ENCODE measurements around the gene TUBB3.
"Not testable (repeated sequence)": the region's sequence is repeated elsewhere in the genome, so short reads cannot be mapped to it uniquely, and the experiment has no call there.

TUBB3 gene

DNA sequence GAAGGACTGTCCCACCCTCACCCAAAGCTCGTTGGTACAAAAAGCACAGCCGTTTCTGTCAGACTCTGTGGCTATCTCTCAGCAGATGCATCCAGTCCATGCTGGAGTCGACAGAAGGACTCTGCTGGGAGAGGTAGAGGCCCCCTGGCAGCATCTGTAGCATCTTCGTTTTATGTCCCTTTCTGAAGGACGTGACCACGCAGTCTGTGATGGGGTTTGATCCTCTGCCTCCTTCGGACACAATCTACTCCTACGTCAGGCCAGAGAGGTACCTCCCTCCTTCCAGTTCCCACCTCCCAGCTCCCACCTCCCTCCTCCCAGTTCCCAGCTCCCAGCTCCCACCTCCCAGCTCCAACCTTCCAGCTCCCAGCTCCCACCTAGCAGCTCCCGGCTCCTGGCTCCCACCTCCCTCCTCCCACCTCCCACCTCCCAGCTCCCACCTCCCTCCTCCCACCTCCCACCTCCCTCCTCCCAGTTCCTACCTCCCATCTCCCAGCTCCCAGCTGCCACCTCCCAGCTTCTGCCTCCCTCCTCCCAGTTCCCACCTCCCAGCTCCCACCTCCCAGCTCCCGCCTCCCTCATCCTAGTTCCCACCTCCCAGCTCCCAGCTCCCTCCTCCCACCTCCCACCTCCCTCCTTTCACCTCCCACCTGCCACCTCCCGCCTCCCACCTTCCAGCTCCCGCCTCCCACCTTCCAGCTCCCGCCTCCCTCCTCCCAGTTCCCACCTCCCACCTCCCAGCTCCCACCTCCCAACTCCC lies 15.9 kb upstream of the TUBB3 start:
- H3K36me3 Mint-ChIP-seq (ENCODE audit: low read depth), result peaks cover 18% of the 10 kb centered on the region
- ATAC-seq (no peak), DNase-seq (no peak)
- no peak overlapping the region for H3K27ac Mint-ChIP-seq
- H3K9me3 Mint-ChIP-seq, result no peaks in the 10 kb centered on the region
- H3K27me3 Mint-ChIP-seq, result no peaks in the 10 kb centered on the region
- no peak overlapping the region for H3K4me3 Mint-ChIP-seq
- no peaks in the 10 kb centered on the region for H3K4me1 Mint-ChIP-seq

DNA sequence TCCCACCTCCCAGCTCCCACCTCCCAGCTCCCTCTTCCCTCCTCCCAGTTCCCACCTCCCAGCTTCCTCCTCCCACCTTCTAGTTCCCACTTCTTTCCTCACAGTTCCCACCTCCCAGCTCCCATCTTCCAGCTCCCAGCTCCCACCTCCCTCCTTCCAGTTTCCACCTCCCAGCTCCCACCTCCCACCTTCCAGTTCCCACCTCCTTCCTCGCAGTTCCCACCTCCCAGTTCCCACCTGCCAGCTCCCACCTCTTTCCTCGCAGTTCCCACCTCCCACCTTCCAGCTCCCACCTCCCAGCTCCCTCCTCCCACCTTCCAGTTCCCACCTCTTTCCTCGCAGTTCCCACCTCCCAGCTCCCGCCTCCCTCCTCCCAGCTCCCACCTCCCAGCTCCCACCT lies 14.9 kb upstream of the TUBB3 start:
- DNase-seq (no peak), ATAC-seq (no peak)
- Mint-ChIP-seq H3K27me3 (no peaks in the 10 kb centered on the region), H3K4me3 (no peak overlapping the region), H3K36me3 (ENCODE audit: low read depth) (peaks cover 18% of the 10 kb centered on the region), H3K4me1 (no peaks in the 10 kb centered on the region), H3K9me3 (no peaks in the 10 kb centered on the region), H3K27ac (no peak overlapping the region)

DNA sequence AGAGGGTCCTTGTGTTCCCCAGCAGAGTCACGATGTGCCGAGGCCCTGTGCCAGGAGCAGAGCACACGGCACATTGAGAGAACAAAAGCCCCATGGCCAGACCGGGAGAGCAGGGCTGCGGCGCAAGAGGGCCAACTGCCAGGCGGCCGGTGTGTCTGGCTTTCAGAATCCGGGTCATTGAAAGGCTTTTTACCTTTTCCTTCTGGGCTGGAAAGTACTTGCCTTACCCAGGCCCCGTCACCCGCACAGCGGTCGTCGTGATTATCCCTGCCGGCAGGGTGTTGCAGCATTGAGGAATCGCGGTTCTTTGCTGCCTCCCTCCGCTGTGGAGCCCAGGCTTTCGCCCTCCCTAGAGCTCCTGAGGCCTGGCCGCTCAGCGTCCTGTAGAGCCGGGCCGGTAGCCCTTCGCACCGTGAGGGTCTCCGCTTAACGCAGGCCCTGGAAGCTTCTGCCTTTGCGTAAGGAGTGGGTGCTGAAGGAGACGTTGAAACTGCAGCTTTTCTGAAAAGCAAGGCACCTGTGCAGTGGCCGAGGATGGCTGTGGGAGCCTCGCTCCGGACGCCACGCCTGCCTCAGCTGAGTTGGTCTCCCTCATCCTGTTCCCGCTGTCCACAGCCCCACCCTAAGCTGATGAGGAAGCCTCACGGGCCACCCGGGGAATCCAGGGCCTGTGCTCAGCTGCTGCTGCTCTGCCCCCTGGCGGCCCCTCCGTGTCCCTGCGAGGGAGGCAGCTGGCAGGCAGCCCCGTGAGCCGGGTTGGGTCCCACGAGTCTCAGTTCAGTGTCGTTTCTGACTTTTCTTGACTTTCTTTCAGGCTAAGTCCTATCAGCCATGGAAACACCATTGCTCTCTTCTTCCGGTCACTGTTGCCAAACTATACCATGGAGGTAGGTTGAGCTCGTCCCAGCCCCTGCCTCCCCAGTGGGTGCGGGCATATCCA lies 13.1 kb upstream of the TUBB3 start:
- no peaks in the 10 kb centered on the region for H3K4me1 Mint-ChIP-seq
- H3K27ac Mint-ChIP-seq, result no peak overlapping the region
- no peaks in the 10 kb centered on the region for H3K27me3 Mint-ChIP-seq
- no peaks in the 10 kb centered on the region for H3K9me3 Mint-ChIP-seq
- no peak overlapping the region for H3K4me3 Mint-ChIP-seq
- peak; percentile 84 for ATAC-seq
- peak; percentile 75 for DNase-seq
- H3K36me3 Mint-ChIP-seq (ENCODE audit: low read depth), result peaks cover 18% of the 10 kb centered on the region

DNA sequence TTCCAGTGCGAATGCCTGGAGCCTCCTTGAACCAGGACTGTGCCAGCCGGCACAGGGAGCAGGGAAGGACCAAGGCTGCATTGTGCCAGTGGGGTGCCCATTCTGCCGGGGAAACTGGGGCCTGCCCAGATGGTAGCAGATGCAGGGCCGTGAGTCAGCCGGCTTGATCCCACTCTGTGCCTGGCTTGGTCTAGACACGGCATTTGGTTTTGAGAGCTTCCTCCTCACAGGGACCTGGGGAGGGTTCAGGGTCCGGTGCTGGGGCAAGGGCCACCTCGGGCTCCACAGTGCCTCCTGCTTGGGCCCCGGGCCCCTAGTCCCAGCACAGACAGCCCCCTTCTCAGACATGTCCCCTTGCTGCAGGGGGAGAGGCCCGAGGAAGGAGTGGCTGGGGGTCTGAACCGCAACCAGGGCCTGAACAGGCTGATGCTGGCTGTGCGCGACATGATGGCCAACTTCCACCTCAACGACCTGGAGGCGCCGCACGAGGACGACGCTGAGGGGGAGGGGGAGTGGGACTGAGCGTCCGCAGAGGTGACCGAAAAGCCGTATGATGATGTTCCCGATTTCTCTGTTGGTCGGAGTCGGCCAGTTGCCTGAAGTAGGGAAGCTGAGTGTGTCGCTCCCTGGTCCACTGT lies 12.3 kb upstream of the TUBB3 start:
- DNase-seq (no peak), ATAC-seq (no peak)
- H3K36me3 Mint-ChIP-seq (ENCODE audit: low read depth), result peaks cover 17% of the 10 kb centered on the region
- H3K27ac Mint-ChIP-seq, result no peak overlapping the region
- no peak overlapping the region for H3K4me3 Mint-ChIP-seq
- H3K27me3 Mint-ChIP-seq, result no peaks in the 10 kb centered on the region
- H3K4me1 Mint-ChIP-seq, result no peaks in the 10 kb centered on the region
- H3K9me3 Mint-ChIP-seq, result no peaks in the 10 kb centered on the region

DNA sequence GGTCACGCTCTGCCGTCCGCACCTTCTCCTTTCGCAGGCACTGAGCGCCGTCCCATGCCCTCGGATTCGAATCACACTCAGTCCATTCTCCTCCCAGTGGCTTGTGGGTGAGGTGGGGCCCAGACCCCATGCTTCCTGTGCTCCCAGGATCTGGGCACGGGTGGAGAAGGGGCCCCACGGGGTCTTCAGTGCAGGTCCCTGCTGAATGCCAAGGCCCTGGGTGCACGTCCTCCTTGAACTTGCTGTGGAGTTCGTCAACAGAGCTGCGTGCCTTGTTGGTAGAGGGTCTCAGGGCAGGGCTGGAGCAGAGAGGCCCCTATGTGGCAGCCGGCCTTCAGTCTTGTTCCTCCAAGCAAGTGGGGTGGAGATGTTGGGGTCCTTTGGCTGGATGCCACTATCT lies 11.8 kb upstream of the TUBB3 start:
- no peak for ATAC-seq
- H3K4me1 Mint-ChIP-seq, result peaks cover 2% of the 10 kb centered on the region
- no peak overlapping the region for H3K27ac Mint-ChIP-seq
- DNase-seq, result no peak
- H3K27me3 Mint-ChIP-seq, result no peaks in the 10 kb centered on the region
- peaks cover 15% of the 10 kb centered on the region for H3K36me3 Mint-ChIP-seq (ENCODE audit: low read depth)
- no peak overlapping the region for H3K4me3 Mint-ChIP-seq
- no peaks in the 10 kb centered on the region for H3K9me3 Mint-ChIP-seq

DNA sequence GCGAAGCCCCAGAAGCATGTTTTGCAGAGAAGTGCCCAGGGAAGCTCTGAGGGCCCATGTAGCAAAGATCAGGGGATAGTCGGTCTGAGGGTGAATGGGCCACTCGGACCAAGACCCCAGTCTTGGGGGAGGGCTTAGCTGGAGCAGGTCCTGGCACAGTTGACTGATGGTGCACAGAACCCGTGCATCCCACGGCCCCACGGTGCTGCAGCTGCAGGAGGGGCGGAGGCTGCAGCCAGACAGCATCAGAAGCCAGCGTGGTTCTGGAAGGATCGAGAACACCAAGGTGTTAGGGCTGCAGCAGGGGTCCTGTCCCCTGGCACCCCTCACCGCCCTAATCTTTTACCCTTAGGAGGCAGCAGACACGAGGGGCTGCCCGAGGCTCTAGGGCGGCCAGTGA lies 11.0 kb upstream of the TUBB3 start:
- Mint-ChIP-seq H3K4me1 (peaks cover 4% of the 10 kb centered on the region), H3K27me3 (no peaks in the 10 kb centered on the region), H3K4me3 (no peak overlapping the region), H3K27ac (no peak overlapping the region), H3K36me3 (ENCODE audit: low read depth) (peaks cover 10% of the 10 kb centered on the region), H3K9me3 (no peaks in the 10 kb centered on the region)
- DNase-seq, result no peak
- no peak for ATAC-seq

DNA sequence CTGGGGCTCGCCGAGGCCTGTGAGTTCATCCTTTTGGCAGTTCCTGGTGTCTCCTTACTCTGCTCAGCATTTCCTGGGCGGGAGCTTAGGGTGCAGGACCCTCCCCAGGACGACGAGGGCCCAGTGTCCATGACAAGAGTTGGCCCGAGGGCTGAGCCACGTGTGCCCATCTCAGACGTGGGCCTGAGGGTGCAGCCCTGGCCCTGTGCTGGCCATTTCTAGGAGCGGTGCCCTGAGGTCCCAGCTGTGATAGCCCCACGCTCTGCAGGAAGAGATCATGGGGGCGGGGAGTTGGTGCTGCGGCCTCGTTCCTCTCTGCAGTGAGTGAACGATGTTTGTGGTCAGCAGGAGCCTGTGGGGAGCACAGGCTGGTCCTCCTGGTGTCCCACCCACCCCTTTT lies 10.5 kb upstream of the TUBB3 start:
- Mint-ChIP-seq H3K36me3 (ENCODE audit: low read depth) (peaks cover 10% of the 10 kb centered on the region), H3K4me3 (no peak overlapping the region), H3K4me1 (peaks cover 9% of the 10 kb centered on the region), H3K9me3 (no peaks in the 10 kb centered on the region), H3K27ac (no peak overlapping the region), H3K27me3 (no peaks in the 10 kb centered on the region)
- ATAC-seq (no peak), DNase-seq (no peak)

DNA sequence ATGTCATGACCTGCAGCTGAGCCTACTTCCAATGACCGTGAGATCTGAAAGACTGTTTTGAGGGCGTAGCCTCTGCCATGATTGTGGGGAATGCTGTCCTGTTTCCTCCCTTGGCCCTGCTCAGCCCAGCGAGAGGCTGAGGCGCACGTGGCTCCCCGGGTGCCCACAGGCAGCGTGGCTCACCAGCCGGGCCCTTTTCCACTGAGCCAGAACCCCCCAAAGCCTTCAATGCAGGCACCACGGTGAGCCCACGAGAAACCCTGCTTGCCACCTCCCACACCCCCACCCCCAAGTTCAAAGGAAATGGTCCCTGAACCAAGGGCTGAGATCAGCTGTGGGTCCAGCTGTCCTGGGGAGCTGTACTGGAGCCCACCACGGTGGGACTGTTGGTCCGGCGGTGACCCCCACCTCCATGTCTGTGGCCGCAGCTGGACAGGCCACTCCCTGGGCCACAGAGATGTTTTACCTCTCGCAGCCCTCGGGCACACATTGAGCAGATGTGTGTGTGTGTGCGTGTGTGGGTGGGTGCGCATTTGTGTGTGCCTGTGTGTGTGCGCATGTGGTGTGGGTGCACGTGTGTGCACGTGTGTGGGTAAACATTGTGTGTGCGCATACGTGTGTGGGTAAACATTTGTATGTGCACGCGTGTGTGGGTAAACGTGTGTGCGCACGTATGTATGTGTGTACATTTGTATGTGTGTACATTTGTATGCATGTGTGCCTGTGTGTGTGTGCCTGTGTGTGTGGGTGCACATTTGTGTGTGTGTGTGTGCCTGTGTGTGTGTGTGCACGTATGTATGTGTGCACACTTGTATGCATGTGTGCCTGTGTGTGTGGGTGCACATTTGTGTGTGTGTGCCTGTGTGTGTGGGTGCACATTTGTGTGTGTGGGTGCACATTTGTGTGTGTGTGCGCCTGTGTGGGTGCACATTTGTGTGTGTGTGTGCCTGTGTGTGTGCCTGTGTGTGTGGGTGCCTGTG lies 9.4 kb upstream of the TUBB3 start:
- DNase-seq, result no peak
- peaks cover 17% of the 10 kb centered on the region for H3K4me1 Mint-ChIP-seq
- peaks cover 1% of the 10 kb centered on the region for H3K27me3 Mint-ChIP-seq
- no peak overlapping the region for H3K4me3 Mint-ChIP-seq
- H3K36me3 Mint-ChIP-seq (ENCODE audit: low read depth), result peaks cover 9% of the 10 kb centered on the region
- H3K27ac Mint-ChIP-seq, result no peak overlapping the region
- ATAC-seq, result no peak
- H3K9me3 Mint-ChIP-seq, result no peaks in the 10 kb centered on the region

DNA sequence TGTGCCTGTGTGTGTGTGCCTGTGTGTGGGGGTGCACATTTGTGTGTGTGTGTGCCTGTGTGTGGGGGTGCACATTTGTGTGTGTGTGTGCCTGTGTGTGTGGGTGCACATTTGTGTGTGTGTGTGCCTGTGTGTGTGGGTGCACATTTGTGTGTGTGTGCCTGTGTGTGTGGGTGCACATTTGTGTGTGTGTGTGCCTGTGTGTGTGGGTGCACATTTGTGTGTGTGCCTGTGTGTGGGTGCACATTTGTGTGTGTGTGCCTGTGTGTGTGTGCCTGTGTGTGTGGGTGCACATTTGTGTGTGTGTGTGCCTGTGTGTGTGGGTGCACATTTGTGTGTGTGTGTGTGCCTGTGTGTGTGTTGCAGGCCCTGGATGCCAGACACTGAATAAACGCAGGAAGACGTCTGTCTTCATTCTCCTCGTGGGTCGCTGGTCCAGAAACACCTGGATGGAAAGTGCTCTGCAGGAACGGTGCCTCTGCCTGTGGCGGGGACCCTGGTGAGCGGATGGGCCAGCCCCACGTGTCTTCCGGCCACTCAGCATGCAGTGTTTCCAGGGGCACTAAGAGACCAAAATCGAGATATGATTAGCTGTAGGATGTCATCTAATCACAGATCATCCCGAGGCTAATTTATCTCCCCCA lies 8.4 kb upstream of the TUBB3 start:
- H3K4me3 Mint-ChIP-seq; ATAC-seq; H3K27ac Mint-ChIP-seq; DNase-seq; H3K36me3 Mint-ChIP-seq (ENCODE audit: low read depth); H3K9me3 Mint-ChIP-seq: not testable (repeated sequence)
- peaks cover 22% of the 10 kb centered on the region for H3K4me1 Mint-ChIP-seq
- peaks cover 11% of the 10 kb centered on the region for H3K27me3 Mint-ChIP-seq

DNA sequence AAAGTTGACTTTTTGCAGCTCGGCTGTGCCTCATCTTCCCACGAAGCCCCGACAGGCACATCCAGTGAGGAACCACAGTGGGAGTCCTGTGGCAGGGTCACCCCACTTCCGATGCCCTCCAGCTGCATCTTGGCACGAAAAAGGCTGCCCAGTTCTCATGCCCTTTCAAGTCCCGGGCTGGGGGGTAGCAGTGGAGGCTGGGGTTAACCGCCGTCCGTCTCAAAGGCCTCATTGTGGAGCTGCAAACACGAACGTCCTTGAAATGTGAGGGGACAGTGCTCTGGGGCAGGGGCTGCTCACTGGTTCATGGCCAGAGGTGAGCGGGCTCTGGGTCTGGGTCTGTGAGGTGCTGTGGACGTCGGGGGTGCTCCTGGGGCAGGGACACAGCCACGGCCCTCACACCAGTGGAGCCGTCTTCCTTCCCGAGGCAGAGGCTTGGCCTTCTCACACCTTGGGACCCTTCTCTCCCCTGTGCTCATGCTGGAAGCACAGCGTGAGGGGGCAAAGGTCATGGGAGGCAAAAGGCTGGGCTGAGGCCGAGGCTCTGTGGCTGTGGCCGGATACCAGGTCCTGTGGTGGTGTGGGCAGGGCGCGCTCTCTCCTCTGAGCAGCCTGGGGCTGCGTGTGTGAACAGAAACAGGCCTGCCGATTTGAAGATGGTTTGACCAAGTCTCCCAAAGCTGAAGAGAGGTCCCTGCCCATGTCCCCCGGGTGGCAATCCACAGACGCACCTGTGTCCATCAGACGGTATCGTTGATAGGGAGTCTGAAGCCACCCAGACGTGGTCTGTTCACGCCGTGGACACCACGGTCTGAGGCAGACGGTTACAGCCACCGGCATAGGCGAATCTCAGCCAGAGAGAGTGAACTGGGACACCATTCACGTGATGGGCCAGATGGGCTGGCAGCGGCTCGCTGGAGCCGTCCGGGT lies 7.6 kb upstream of the TUBB3 start:
- H3K27me3 Mint-ChIP-seq, result peaks cover 18% of the 10 kb centered on the region
- H3K4me1 Mint-ChIP-seq, result peaks cover 28% of the 10 kb centered on the region
- H3K4me3 Mint-ChIP-seq, result no peak overlapping the region
- no peak for ATAC-seq
- DNase-seq, result no peak
- no peak overlapping the region for H3K27ac Mint-ChIP-seq
- no peaks in the 10 kb centered on the region for H3K9me3 Mint-ChIP-seq
- H3K36me3 Mint-ChIP-seq (ENCODE audit: low read depth), result peaks cover 5% of the 10 kb centered on the region

DNA sequence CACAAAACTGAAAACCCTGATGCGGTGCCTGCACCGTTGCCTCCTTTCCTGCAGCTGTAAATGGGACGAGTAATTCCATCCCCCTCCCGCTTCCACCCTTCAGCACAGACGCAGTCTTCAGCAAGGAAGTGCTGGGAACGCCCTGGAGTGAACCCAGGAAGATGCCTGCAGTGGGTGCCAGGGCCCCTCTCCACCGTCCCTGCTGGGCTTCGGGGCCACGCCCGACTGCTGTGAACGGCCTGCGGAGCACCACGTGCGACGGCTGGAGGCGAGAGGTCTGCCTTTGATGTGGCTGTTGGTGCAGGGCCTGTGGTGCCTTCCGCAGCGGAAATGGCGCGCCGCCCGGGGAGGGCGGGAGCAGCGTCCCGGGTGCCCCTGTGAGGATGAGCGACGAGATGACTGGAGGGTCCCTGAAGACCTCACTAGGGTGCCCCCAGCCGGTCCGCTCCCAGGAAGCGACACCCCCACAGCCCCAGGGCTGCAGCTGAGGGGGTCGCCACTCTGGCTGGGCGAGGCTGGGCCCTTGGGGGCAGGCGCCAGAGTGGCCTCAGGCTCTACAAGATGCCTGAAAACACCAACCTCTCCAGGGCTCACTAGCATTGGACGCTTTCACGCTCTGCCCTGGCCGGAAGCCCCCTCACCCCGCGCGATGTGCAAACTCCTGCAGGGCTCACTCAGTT lies 5.2 kb upstream of the TUBB3 start:
- ATAC-seq (peak; percentile 83), DNase-seq (peak; percentile 87)
- no peaks in the 10 kb centered on the region for H3K36me3 Mint-ChIP-seq (ENCODE audit: low read depth)
- H3K27me3 Mint-ChIP-seq, result peaks cover 35% of the 10 kb centered on the region
- peaks cover 46% of the 10 kb centered on the region for H3K4me1 Mint-ChIP-seq
- H3K27ac Mint-ChIP-seq, result peak overlapping the region; percentile 59
- peak overlapping the region; percentile 60 for H3K4me3 Mint-ChIP-seq
- no peaks in the 10 kb centered on the region for H3K9me3 Mint-ChIP-seq
